ENCODE measurements around the gene PLEKHH2.

DNA sequence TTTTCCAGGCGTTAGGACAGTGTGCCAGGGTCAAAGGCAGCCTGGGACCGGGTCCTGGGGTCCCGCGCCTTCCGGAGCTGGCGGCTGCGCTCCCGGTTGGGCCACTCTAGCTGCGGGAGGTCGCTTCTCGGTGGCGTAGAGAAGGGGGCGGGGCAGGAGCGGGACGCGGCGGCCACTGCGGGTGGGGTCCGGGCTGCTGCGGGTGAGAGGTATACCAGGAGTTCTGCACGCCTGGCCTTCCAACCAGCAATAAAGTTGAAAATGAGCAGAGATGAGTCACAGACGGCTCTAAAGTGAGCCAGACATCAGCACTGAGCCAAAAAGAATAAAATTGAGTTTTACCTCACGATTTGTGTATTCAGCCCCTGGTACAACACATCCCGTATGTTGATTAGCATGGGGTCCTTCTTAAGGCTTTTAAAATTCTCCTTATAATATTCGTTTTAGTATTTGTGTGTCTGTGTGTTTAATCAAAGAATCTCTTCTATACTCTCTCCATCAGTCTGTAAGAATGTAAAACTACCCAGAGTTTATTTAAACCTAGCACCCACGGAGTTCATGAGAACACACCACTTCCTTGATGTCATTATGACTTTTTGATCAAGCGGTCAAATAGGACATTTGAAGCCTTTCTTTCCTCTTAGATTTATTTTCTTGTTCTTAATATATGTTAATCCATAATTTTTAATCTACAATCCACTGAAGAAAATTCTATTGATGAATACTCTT is 39.4 kb downstream of the PLEKHH2 start, which contains the start of gene C1GALT1C1L:
- TF ChIP-seq, protein P1, sequence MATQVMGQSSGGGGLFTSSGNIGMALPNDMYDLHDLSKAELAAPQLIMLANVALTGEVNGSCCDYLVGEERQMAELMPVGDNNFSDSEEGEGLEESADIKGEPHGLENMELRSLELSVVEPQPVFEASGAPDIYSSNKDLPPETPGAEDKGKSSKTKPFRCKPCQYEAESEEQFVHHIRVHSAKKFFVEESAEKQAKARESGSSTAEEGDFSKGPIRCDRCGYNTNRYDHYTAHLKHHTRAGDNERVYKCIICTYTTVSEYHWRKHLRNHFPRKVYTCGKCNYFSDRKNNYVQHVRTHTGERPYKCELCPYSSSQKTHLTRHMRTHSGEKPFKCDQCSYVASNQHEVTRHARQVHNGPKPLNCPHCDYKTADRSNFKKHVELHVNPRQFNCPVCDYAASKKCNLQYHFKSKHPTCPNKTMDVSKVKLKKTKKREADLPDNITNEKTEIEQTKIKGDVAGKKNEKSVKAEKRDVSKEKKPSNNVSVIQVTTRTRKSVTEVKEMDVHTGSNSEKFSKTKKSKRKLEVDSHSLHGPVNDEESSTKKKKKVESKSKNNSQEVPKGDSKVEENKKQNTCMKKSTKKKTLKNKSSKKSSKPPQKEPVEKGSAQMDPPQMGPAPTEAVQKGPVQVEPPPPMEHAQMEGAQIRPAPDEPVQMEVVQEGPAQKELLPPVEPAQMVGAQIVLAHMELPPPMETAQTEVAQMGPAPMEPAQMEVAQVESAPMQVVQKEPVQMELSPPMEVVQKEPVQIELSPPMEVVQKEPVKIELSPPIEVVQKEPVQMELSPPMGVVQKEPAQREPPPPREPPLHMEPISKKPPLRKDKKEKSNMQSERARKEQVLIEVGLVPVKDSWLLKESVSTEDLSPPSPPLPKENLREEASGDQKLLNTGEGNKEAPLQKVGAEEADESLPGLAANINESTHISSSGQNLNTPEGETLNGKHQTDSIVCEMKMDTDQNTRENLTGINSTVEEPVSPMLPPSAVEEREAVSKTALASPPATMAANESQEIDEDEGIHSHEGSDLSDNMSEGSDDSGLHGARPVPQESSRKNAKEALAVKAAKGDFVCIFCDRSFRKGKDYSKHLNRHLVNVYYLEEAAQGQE (IDR thresholded peaks at IDR 0.05; ENCODE audit: insufficient read depth in 1 of 2, low read depth in 2 of 2, low read length in 2 of 2), result no peak
- TF ChIP-seq TAF1 (IDR thresholded peaks at IDR 0.05; ENCODE audit: borderline replicate concordance, insufficient read depth, low read length) (no peak), SIN3A (IDR thresholded peaks at IDR 0.05; ENCODE audit: borderline replicate concordance, insufficient read depth, low read length) (no peak), POLR2AphosphoS5 (IDR thresholded peaks at IDR 0.05; ENCODE audit: low read depth, low read length) (no peak), FOXP2 (optimal IDR thresholded peaks at IDR 0.05; ENCODE audit: borderline replicate concordance, extremely low read depth, extremely low read length, insufficient read depth) (peak; percentile 20)

Data from PFSK-1 (cell line).